Ectodermal cell (in vitro differentiated cells): Measurements from ENCODE around the gene MICAL1.
A peak's percentile ranks its signal among the peaks of the same experiment; 100 is the strongest.

ENCODE experiments used
- H3K27ac ChIP-seq: 2 replicates; pipeline ENCODE4 v1.7.0; 2013; ENCODE audit warnings: mild to moderate bottlenecking, low read depth, low read length; ENCODE audit not compliant: insufficient read depth, poor library complexity, severe bottlenecking
- H3K27me3 ChIP-seq: 2 replicates; pipeline ENCODE4 v1.7.0; 2013; ENCODE audit warnings: mild to moderate bottlenecking, low read length; ENCODE audit not compliant: insufficient read depth, control insufficient read depth, poor library complexity, severe bottlenecking
- H3K36me3 ChIP-seq: one replicate; pipeline ENCODE4 v1.7.0; 2013; ENCODE audit warnings: low read length; ENCODE audit not compliant: control insufficient read depth, insufficient read depth
- H3K4me1 ChIP-seq: one replicate; pipeline ENCODE4 v1.7.0; 2013; ENCODE audit warnings: low read length; ENCODE audit not compliant: control insufficient read depth, insufficient read depth
- H3K4me3 ChIP-seq: 2 replicates; pipeline ENCODE4 v1.7.0; 2013; ENCODE audit warnings: low read depth, low read length, control low read depth; ENCODE audit not compliant: insufficient read depth
- H3K9me3 ChIP-seq: 2 replicates; pipeline ENCODE4 v1.7.0; 2013; ENCODE audit warnings: mild to moderate bottlenecking, low read length, moderate library complexity; ENCODE audit not compliant: control insufficient read depth
- WGBS, 2 experiments: methylation state at CpG; one replicate each; pipeline ENCODE4 v1.1.7; 2013; ENCODE audit warnings: missing lambda C conversion rate in 2 of 2; 5-methylcytosine and 5-hydroxymethylcytosine counted together

MICAL1 gene

GRCh38 chr6:109477725-109478124 is 22.2 kb upstream of the MICAL1 start:
- H3K27ac ChIP-seq = peak overlapping the region; percentile 20
- peaks cover 40% of the 10 kb centered on the region for H3K36me3 ChIP-seq
- 43 to 53% methylated on average over 2 of the region's 2 CpGs for WGBS, 2 experiments
- no peaks in the 10 kb centered on the region for H3K9me3 ChIP-seq
- no peaks in the 10 kb centered on the region for H3K27me3 ChIP-seq
- H3K4me3 ChIP-seq = no peak overlapping the region
- peaks cover 25% of the 10 kb centered on the region for H3K4me1 ChIP-seq

GRCh38 chr6:109477184-109477583 is 21.6 kb upstream of the MICAL1 start:
- Histone ChIP-seq H3K9me3 (no peaks in the 10 kb centered on the region), H3K36me3 (peaks cover 46% of the 10 kb centered on the region), H3K27ac (no peak overlapping the region), H3K4me3 (no peak overlapping the region), H3K27me3 (no peaks in the 10 kb centered on the region), H3K4me1 (peaks cover 24% of the 10 kb centered on the region)
- WGBS, 2 experiments = 93 to 97% methylated on average over 2 of the region's 2 CpGs

GRCh38 chr6:109475625-109476024 is 20.1 kb upstream of the MICAL1 start:
- peaks cover 10% of the 10 kb centered on the region for H3K4me1 ChIP-seq
- no peak overlapping the region for H3K4me3 ChIP-seq
- WGBS, 2 experiments = 91 to 96% methylated on average over 2 of the region's 2 CpGs
- peaks cover 49% of the 10 kb centered on the region for H3K36me3 ChIP-seq
- H3K27me3 ChIP-seq = no peaks in the 10 kb centered on the region
- H3K27ac ChIP-seq = no peak overlapping the region
- H3K9me3 ChIP-seq = no peaks in the 10 kb centered on the region

- H3K36me3 ChIP-seq = peaks cover 49% of the 10 kb centered on the region
- H3K4me3 ChIP-seq = no peak overlapping the region
These were observed 19.4 kb upstream of the MICAL1 start for GRCh38 chr6:109474995-109475394.

GRCh38 chr6:109473120-109473519 is 17.5 kb upstream of the MICAL1 start:
- H3K36me3 ChIP-seq = peaks cover 47% of the 10 kb centered on the region
- peaks cover 9% of the 10 kb centered on the region for H3K4me1 ChIP-seq
- WGBS, 2 experiments = 92 to 96% methylated on average over 3 of the region's 3 CpGs
- H3K4me3 ChIP-seq = no peak overlapping the region
- H3K9me3 ChIP-seq = no peaks in the 10 kb centered on the region
- no peaks in the 10 kb centered on the region for H3K27me3 ChIP-seq
- no peak overlapping the region for H3K27ac ChIP-seq

More at GRCh38 chr6:109474995-109475394, 19.4 kb upstream of the MICAL1 start:
- WGBS, 2 experiments = 94 to 95% methylated on average over 4 of the region's 4 CpGs
- Histone ChIP-seq H3K9me3 (no peaks in the 10 kb centered on the region), H3K4me1 (peaks cover 9% of the 10 kb centered on the region), H3K27ac (no peak overlapping the region), H3K27me3 (no peaks in the 10 kb centered on the region)

- Histone ChIP-seq H3K36me3 (peaks cover 53% of the 10 kb centered on the region), H3K4me1 (peaks cover 2% of the 10 kb centered on the region), H3K4me3 (no peak overlapping the region), H3K27ac (no peak overlapping the region), H3K9me3 (no peaks in the 10 kb centered on the region), H3K27me3 (no peaks in the 10 kb centered on the region)
- WGBS, 2 experiments = 93 to 94% methylated on average over 9 of the region's 9 CpGs
These were observed 16.8 kb upstream of the MICAL1 start for GRCh38 chr6:109472132-109472995.

GRCh38 chr6:109471105-109471810 is 15.7 kb upstream of the MICAL1 start:
- Histone ChIP-seq H3K36me3 (peaks cover 52% of the 10 kb centered on the region), H3K27me3 (no peaks in the 10 kb centered on the region), H3K9me3 (no peaks in the 10 kb centered on the region), H3K27ac (no peak overlapping the region), H3K4me1 (no peaks in the 10 kb centered on the region), H3K4me3 (no peak overlapping the region)
- 93 to 94% methylated on average over 5 of the region's 5 CpGs for WGBS, 2 experiments

- Histone ChIP-seq H3K36me3 (peaks cover 56% of the 10 kb centered on the region), H3K4me3 (no peak overlapping the region), H3K9me3 (no peaks in the 10 kb centered on the region), H3K4me1 (no peaks in the 10 kb centered on the region), H3K27ac (no peak overlapping the region), H3K27me3 (no peaks in the 10 kb centered on the region)
- 95 to 96% methylated on average over 5 of the region's 5 CpGs for WGBS, 2 experiments
These were observed 14.1 kb upstream of the MICAL1 start for GRCh38 chr6:109469591-109470189.

- Histone ChIP-seq H3K9me3 (no peaks in the 10 kb centered on the region), H3K4me3 (no peak overlapping the region), H3K36me3 (peaks cover 48% of the 10 kb centered on the region), H3K4me1 (no peaks in the 10 kb centered on the region), H3K27ac (no peak overlapping the region), H3K27me3 (no peaks in the 10 kb centered on the region)
- WGBS, 2 experiments = 96% methylated on average over 6 of the region's 6 CpGs
These were observed 12.1 kb upstream of the MICAL1 start for GRCh38 chr6:109467696-109468095.
